ENCODE measurements around the gene MRTFA. TPM values are rescaled to one million over a fixed set of nuclear protein-coding genes. Genes with fewer than 3 reads are reported as not detected.

Gene MRTFA
- total RNA-seq, 1 experiment from 2014 or later = 44.7 TPM

- peak; percentile 76 to 100 for DNase-seq
- TSS peak; percentile 66 for BruUV-seq (replicated peaks)
- Histone ChIP-seq H3K9me3 (ENCODE audit: insufficient read depth, low read depth) (0 out of 2 replicates have a peak, but pooled peaks cover 5% of the 10 kb centered on the region), H4K20me1 (ENCODE audit: insufficient read depth) (no peaks in the 10 kb centered on the region), H3F3A (ENCODE audit: insufficient read depth, low read depth) (peaks cover 26% of the 10 kb centered on the region), H3K4me2 (peak overlapping the region; percentile 72), H3K27me3 (ENCODE audit: insufficient read depth, low read depth) (no peaks in the 10 kb centered on the region), H3K4me3 (peak overlapping the region; percentile 31; the same call in 1 of the 2 replicates), H3K9me2 (ENCODE audit: insufficient read depth) (no peaks in the 10 kb centered on the region), H3K4me1 (replicated peaks; ENCODE audit: insufficient read depth) (peaks cover 36% of the 10 kb centered on the region), H2AFZ (no peak overlapping the region), H3K27ac (peak overlapping the region; percentile 96), H3K36me3 (ENCODE audit: low read depth) (no peaks in the 10 kb centered on the region), H3K79me2 (ENCODE audit: low read depth) (peaks cover 39% of the 10 kb centered on the region; the same call in 1 of the 2 replicates)
- TF ChIP-seq EZH2 (IDR thresholded peaks at IDR 0.05; ENCODE audit: low read depth) = no peak
- TF ChIP-seq CTCF (conservative IDR thresholded peaks at IDR 0.05) = no peak
- ChIA-PET CTCF (interaction anchor here (0.7 kb wide), 1 partner anchor 185 kb away, joined by 3 read pairs; no protein-coding TSS in a partner anchor), POLR2A (ENCODE audit: unreplicated experiment) (interaction anchor here (0.5 to 0.6 kb wide), 5 partner anchors 99 to 184 kb away, joined by 3 to 4 read pairs (median 4); partner anchors contain the start of gene MRTFA)
- intact Hi-C loops (cut with micrococcal nuclease; ENCODE audit: unreplicated experiment) = loop anchor here (2.0 to 5.0 kb wide), 3 partner anchors 61 to 148 kb away; partner anchors contain the start of gene MRTFA
These were observed 137.9 kb downstream of the MRTFA start for GRCh38 chr22:40498420-40499208.

GRCh38 chr22:40493441-40493840, 143.1 kb downstream of the MRTFA start:
- Histone ChIP-seq H3F3A (ENCODE audit: insufficient read depth, low read depth) (peaks cover 15% of the 10 kb centered on the region), H3K79me2 (ENCODE audit: low read depth) (peaks cover 38% of the 10 kb centered on the region; the same call in 1 of the 2 replicates), H3K4me1 (replicated peaks; ENCODE audit: insufficient read depth) (peaks cover 17% of the 10 kb centered on the region), H3K36me3 (ENCODE audit: low read depth) (no peaks in the 10 kb centered on the region), H4K20me1 (ENCODE audit: insufficient read depth) (no peaks in the 10 kb centered on the region), H3K4me2 (no peak overlapping the region), H3K4me3 (no peak overlapping the region), H3K9me2 (ENCODE audit: insufficient read depth) (no peaks in the 10 kb centered on the region), H3K9me3 (ENCODE audit: insufficient read depth, low read depth) (no peaks in the 10 kb centered on the region), H2AFZ (no peak overlapping the region), H3K27ac (no peak overlapping the region), H3K27me3 (ENCODE audit: insufficient read depth, low read depth) (no peaks in the 10 kb centered on the region)
- ChIA-PET CTCF (no interaction called here), POLR2A (ENCODE audit: unreplicated experiment) (no interaction called here)
- TF ChIP-seq EZH2 (IDR thresholded peaks at IDR 0.05; ENCODE audit: low read depth) (no peak), CTCF (conservative IDR thresholded peaks at IDR 0.05) (no peak)
- DNase-seq = no peak
- intact Hi-C loops (cut with micrococcal nuclease; ENCODE audit: unreplicated experiment) = no loop called here
- BruUV-seq (replicated peaks) = no TSS peak

- BruUV-seq (replicated peaks) = no TSS peak
- H3K4me2 ChIP-seq = no peak overlapping the region
These were observed 144.4 kb downstream of the MRTFA start for GRCh38 chr22:40491990-40492631.

More at GRCh38 chr22:40491990-40492631, 144.4 kb downstream of the MRTFA start:
- no peak overlapping the region for H2AFZ ChIP-seq
- H3K27ac ChIP-seq = no peak overlapping the region
- H4K20me1 ChIP-seq (ENCODE audit: insufficient read depth) = peaks cover 4% of the 10 kb centered on the region; the same call in 1 of the 2 replicates
- ChIA-PET CTCF (interaction anchor here (0.5 kb wide), 1 partner anchor 27 kb away, joined by 8 read pairs; no protein-coding TSS in a partner anchor), POLR2A (ENCODE audit: unreplicated experiment) (interaction anchor here (0.6 kb wide), 1 partner anchor 9 kb away, joined by 5 read pairs; no protein-coding TSS in a partner anchor)
- TF ChIP-seq CTCF (conservative IDR thresholded peaks at IDR 0.05) = no peak
- no peak for TF ChIP-seq EZH2 (IDR thresholded peaks at IDR 0.05; ENCODE audit: low read depth)
- no peaks in the 10 kb centered on the region for H3K9me3 ChIP-seq (ENCODE audit: insufficient read depth, low read depth)
- no peak overlapping the region for H3K4me3 ChIP-seq
- H3K4me1 ChIP-seq (replicated peaks; ENCODE audit: insufficient read depth) = peaks cover 10% of the 10 kb centered on the region
- H3K9me2 ChIP-seq (ENCODE audit: insufficient read depth) = no peaks in the 10 kb centered on the region
- intact Hi-C loops (cut with micrococcal nuclease; ENCODE audit: unreplicated experiment) = no loop called here
- H3K79me2 ChIP-seq (ENCODE audit: low read depth) = peaks cover 35% of the 10 kb centered on the region
- peaks cover 18% of the 10 kb centered on the region for H3F3A ChIP-seq (ENCODE audit: insufficient read depth, low read depth)
- no peak for DNase-seq
- no peaks in the 10 kb centered on the region for H3K36me3 ChIP-seq (ENCODE audit: low read depth)
- no peaks in the 10 kb centered on the region for H3K27me3 ChIP-seq (ENCODE audit: insufficient read depth, low read depth)

All from PC-9 (cell line).